ENCODE measurements around the gene EGFL6.

The EGFL6 gene

DNA sequence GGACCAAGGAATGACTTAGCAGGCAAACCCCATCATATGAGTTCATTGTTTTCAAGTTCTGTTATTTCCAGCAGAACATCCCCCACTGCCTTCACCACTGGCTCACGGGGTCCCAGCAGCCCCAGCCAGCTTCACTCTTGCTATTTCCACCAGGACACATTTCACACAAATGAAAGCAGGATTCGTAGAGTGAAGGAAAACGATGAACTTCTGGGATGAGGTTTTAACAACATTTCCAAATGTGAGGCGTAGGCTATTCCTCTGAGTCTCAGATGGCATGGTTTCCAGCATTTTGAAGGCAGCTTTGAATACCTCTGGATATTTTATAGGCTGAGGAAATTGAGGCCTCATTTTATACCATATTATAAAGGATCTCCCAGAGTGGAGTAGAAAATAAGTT is 32.9 kb upstream of the EGFL6 start:
- Histone ChIP-seq H3K4me3 (ENCODE audit: low read depth, low read length) (no peak overlapping the region), H3K36me3 (ENCODE audit: control insufficient read depth in 2 of 2, insufficient read depth in 1 of 2, low read length in 2 of 2) (no peaks in the 10 kb centered on the region), H3K4me1 (ENCODE audit: control insufficient read depth, insufficient read depth, low read length) (no peaks in the 10 kb centered on the region), H3K9me3 (ENCODE audit: control insufficient read depth, insufficient read depth, low read depth, low read length) (no peaks in the 10 kb centered on the region), H3K27ac (ENCODE audit: extremely low read depth, low read depth, low read length) (no peak overlapping the region)
- TF ChIP-seq, protein P1, sequence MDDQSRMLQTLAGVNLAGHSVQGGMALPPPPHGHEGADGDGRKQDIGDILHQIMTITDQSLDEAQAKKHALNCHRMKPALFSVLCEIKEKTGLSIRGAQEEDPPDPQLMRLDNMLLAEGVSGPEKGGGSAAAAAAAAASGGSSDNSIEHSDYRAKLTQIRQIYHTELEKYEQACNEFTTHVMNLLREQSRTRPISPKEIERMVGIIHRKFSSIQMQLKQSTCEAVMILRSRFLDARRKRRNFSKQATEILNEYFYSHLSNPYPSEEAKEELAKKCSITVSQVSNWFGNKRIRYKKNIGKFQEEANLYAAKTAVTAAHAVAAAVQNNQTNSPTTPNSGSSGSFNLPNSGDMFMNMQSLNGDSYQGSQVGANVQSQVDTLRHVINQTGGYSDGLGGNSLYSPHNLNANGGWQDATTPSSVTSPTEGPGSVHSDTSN (CRISPR knock-in tag; IDR thresholded peaks at IDR 0.05): no peak
- no peak for TF ChIP-seq ZNF777 (tag by site-specific recombination; IDR thresholded peaks at IDR 0.05; ENCODE audit: borderline replicate concordance)
- TF ChIP-seq, protein P2, sequence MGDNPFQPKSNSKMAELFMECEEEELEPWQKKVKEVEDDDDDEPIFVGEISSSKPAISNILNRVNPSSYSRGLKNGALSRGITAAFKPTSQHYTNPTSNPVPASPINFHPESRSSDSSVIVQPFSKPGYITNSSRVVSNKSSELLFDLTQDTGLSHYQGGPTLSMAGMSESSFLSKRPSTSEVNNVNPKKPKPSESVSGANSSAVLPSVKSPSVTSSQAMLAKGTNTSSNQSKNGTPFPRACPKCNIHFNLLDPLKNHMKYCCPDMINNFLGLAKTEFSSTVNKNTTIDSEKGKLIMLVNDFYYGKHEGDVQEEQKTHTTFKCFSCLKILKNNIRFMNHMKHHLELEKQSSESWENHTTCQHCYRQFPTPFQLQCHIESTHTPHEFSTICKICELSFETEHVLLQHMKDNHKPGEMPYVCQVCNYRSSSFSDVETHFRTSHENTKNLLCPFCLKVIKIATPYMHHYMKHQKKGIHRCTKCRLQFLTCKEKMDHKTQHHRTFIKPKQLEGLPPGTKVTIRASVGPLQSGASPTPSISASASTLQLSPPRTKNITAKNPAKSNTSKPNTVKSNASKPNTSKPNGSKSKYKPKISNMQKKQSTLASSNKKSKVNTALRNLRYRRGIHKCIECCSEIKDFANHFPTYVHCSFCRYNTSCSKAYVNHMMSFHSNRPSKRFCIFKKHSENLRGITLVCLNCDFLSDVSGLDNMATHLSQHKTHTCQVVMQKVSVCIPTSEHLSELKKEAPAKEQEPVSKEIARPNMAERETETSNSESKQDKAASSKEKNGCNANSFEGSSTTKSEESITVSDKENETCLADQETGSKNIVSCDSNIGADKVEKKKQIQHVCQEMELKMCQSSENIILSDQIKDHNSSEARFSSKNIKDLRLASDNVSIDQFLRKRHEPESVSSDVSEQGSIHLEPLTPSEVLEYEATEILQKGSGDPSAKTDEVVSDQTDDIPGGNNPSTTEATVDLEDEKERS (tag by site-specific recombination; IDR thresholded peaks at IDR 0.05): no peak
- no peak for TF ChIP-seq ZSCAN16 (tag by site-specific recombination; IDR thresholded peaks at IDR 0.05)
- TF ChIP-seq ZNF610 (tag by site-specific recombination; IDR thresholded peaks at IDR 0.05; ENCODE audit: borderline replicate concordance): no peak
- TF ChIP-seq HOXD13 (CRISPR knock-in tag; IDR thresholded peaks at IDR 0.05; ENCODE audit: borderline replicate concordance): no peak
- no peak for TF ChIP-seq TRIM28 (IDR thresholded peaks at IDR 0.05; ENCODE audit: borderline replicate concordance, low read length)
- POLR2A ChIA-PET: no interaction called here
- CTCF ChIA-PET: no interaction called here

GRCh38 chrX:13538414-13538813 is 31.0 kb upstream of the EGFL6 start:
- CTCF ChIA-PET: no interaction called here
- no peak overlapping the region for H3K27ac ChIP-seq (ENCODE audit: extremely low read depth, low read depth, low read length)
- TF ChIP-seq ZNF768 (tag by site-specific recombination; IDR thresholded peaks at IDR 0.05): no peak
- no peak for TF ChIP-seq ZNF560 (tag by site-specific recombination; IDR thresholded peaks at IDR 0.05; ENCODE audit: borderline replicate concordance)
- TF ChIP-seq ZBTB21 (tag by site-specific recombination; IDR thresholded peaks at IDR 0.05): no peak
- TF ChIP-seq GLI4 (tag by site-specific recombination; IDR thresholded peaks at IDR 0.05): no peak
- TF ChIP-seq, protein P3, sequence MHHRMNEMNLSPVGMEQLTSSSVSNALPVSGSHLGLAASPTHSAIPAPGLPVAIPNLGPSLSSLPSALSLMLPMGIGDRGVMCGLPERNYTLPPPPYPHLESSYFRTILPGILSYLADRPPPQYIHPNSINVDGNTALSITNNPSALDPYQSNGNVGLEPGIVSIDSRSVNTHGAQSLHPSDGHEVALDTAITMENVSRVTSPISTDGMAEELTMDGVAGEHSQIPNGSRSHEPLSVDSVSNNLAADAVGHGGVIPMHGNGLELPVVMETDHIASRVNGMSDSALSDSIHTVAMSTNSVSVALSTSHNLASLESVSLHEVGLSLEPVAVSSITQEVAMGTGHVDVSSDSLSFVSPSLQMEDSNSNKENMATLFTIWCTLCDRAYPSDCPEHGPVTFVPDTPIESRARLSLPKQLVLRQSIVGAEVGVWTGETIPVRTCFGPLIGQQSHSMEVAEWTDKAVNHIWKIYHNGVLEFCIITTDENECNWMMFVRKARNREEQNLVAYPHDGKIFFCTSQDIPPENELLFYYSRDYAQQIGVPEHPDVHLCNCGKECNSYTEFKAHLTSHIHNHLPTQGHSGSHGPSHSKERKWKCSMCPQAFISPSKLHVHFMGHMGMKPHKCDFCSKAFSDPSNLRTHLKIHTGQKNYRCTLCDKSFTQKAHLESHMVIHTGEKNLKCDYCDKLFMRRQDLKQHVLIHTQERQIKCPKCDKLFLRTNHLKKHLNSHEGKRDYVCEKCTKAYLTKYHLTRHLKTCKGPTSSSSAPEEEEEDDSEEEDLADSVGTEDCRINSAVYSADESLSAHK (tag by site-specific recombination; IDR thresholded peaks at IDR 0.05): no peak
- no peak for TF ChIP-seq GLIS2 (tag by site-specific recombination; IDR thresholded peaks at IDR 0.05)
- TF ChIP-seq ZNF571 (tag by site-specific recombination; IDR thresholded peaks at IDR 0.05): no peak
- TF ChIP-seq ZNF302 (tag by site-specific recombination; IDR thresholded peaks at IDR 0.05; ENCODE audit: low read depth): no peak
- no peak for TF ChIP-seq MYNN (tag by site-specific recombination; IDR thresholded peaks at IDR 0.05; ENCODE audit: borderline replicate concordance)
- no peak for TF ChIP-seq ZNF362 (tag by site-specific recombination; IDR thresholded peaks at IDR 0.05)
- no peak for TF ChIP-seq PRDM1 (tag by site-specific recombination; IDR thresholded peaks at IDR 0.05)
- TF ChIP-seq, protein P4, sequence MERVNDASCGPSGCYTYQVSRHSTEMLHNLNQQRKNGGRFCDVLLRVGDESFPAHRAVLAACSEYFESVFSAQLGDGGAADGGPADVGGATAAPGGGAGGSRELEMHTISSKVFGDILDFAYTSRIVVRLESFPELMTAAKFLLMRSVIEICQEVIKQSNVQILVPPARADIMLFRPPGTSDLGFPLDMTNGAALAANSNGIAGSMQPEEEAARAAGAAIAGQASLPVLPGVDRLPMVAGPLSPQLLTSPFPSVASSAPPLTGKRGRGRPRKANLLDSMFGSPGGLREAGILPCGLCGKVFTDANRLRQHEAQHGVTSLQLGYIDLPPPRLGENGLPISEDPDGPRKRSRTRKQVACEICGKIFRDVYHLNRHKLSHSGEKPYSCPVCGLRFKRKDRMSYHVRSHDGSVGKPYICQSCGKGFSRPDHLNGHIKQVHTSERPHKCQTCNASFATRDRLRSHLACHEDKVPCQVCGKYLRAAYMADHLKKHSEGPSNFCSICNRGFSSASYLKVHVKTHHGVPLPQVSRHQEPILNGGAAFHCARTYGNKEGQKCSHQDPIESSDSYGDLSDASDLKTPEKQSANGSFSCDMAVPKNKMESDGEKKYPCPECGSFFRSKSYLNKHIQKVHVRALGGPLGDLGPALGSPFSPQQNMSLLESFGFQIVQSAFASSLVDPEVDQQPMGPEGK (tag by site-specific recombination; IDR thresholded peaks at IDR 0.05): no peak
- no peak for TF ChIP-seq ZNF707 (tag by site-specific recombination; IDR thresholded peaks at IDR 0.05)
- no peak for TF ChIP-seq ZNF16 (tag by site-specific recombination; IDR thresholded peaks at IDR 0.05; ENCODE audit: low read depth)
- POLR2A ChIA-PET: no interaction called here
- H3K9me3 ChIP-seq (ENCODE audit: control insufficient read depth, insufficient read depth, low read depth, low read length): no peaks in the 10 kb centered on the region
- H3K4me3 ChIP-seq (ENCODE audit: low read depth, low read length): no peak overlapping the region
- no peaks in the 10 kb centered on the region for H3K36me3 ChIP-seq (ENCODE audit: control insufficient read depth in 2 of 2, insufficient read depth in 1 of 2, low read length in 2 of 2)
- H3K4me1 ChIP-seq (ENCODE audit: control insufficient read depth, insufficient read depth, low read length): no peaks in the 10 kb centered on the region
